Upper lobe of right lung (tissue), 1 donor: ENCODE results near the gene TRAPPC6A. TPM values are rescaled to one million over a fixed set of nuclear protein-coding genes. Genes with fewer than 3 reads are reported as not detected.

ENCODE experiments used
- ATAC-seq: fragments of 200-7000 bp; cut with Tn5 transposase; one replicate; pipeline ENCODE4 v1.9.1; 2020; ENCODE audit warnings: mild to moderate bottlenecking, moderate library complexity
- DNase-seq: peaks from one replicate; pipeline ENCODE4 v3.0.0-alpha.2; 2020
- H3K27ac ChIP-seq: fragments of 200-600 bp; one replicate; pipeline ENCODE4 v1.8.0; 2022
- H3K27me3 ChIP-seq: fragments of 200-600 bp; one replicate; pipeline ENCODE4 v1.8.0; 2022; ENCODE audit warnings: mild to moderate bottlenecking
- H3K36me3 ChIP-seq: fragments of 200-600 bp; one replicate; pipeline ENCODE4 v1.8.0; 2022
- H3K4me1 ChIP-seq: fragments of 200-600 bp; one replicate; pipeline ENCODE4 v1.8.0; 2022
- H3K4me3 ChIP-seq: fragments of 200-600 bp; one replicate; pipeline ENCODE4 v1.8.0; 2022; ENCODE audit warnings: mild to moderate bottlenecking
- H3K9me3 ChIP-seq: fragments of 200-600 bp; one replicate; pipeline ENCODE4 v1.8.0; 2022
- intact Hi-C: fragments of 100-400 bp; cut with DNase I; formaldehyde crosslinking; loops from one replicate; pipeline ENCODE4 v1.11.0; 2022
- total RNA-seq: library from RNA; stranded (reverse); fragmentation: NEBNext Ultra II Directional; extraction: Animal tissue kit (Norgen Biotek cat#: 25700); gene quantifications from one replicate; pipeline ENCODE4 v1.2.1, GENCODE V29; 2021
- TF ChIP-seq, protein P1 (sequence below): fragments of 200-600 bp; IDR thresholded peaks from one replicate; pipeline ENCODE4 v1.8.0; 2022; ENCODE audit warnings: antibody characterized with exemption
- donor health status: DM: no; HTN: yes; CAD: no; lungs with severe emphysema.

Gene TRAPPC6A
- total RNA-seq, 1 donor from 2014 or later, result 16.9 TPM

DNA sequence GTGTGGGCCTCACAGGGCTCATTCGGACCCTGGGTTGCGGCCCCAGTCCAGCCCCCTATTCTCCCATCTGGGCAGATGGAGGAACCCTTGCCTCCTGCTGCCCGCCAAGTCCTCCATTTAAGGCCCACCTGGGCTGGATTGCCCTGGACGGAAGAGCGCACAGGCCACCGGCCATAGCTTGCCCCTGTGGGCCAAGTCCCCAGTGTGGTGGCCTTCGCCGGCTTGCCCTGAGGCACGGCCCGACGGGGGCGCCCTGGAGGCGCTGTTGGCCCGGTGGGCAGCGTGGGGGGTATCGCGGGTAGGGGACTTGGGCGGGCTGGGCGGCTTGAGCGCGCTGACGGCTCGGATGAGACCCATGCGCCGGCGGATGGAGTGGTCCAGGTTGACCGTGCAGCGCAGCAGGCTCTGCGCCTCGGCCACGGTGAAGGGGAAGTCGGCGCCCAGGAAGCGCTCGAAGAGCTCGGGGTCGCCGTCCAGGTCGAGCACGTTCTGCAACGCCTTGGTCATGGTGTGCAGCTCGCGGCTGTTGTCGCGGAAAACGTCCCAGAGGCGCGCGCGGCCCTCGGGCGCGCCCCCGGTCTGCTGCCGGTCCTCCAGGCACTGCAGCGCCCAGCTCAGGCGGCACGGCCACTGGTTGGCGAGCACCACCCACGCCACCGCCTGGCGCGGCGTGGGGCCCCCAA, 26.1 kb downstream of the TRAPPC6A start:
- no peaks in the 10 kb centered on the region for H3K9me3 ChIP-seq
- no peak overlapping the region for H3K27ac ChIP-seq
- H3K36me3 ChIP-seq, result no peaks in the 10 kb centered on the region
- no peak for ATAC-seq
- H3K4me3 ChIP-seq, result peak overlapping the region; percentile 28
- TF ChIP-seq, protein P1, sequence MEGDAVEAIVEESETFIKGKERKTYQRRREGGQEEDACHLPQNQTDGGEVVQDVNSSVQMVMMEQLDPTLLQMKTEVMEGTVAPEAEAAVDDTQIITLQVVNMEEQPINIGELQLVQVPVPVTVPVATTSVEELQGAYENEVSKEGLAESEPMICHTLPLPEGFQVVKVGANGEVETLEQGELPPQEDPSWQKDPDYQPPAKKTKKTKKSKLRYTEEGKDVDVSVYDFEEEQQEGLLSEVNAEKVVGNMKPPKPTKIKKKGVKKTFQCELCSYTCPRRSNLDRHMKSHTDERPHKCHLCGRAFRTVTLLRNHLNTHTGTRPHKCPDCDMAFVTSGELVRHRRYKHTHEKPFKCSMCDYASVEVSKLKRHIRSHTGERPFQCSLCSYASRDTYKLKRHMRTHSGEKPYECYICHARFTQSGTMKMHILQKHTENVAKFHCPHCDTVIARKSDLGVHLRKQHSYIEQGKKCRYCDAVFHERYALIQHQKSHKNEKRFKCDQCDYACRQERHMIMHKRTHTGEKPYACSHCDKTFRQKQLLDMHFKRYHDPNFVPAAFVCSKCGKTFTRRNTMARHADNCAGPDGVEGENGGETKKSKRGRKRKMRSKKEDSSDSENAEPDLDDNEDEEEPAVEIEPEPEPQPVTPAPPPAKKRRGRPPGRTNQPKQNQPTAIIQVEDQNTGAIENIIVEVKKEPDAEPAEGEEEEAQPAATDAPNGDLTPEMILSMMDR, result no peak
- DNase-seq, result no peak
- H3K4me1 ChIP-seq, result peaks cover 24% of the 10 kb centered on the region
- H3K27me3 ChIP-seq, result peaks cover 37% of the 10 kb centered on the region
- intact Hi-C loops, result no loop called here

DNA sequence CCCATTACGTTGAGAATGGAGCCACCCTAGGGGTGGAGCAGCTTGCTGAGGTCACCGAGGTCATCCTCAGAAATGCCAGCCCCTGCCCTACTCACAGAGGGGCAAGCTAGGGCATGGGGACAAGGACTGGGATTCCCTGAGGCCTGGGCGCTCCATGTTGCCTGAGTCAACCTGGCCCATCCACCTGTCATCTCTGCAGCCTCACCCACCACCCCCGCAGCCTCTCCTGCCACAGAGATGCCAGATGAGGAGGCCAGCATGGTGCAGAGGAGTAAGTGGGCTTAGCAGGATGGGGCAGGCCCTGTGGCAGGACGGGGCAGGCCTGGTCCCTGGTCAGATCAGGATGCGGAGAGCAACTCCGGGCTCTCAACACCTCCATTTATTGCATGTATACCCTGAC, 26.7 kb downstream of the TRAPPC6A start:
- intact Hi-C loops, result no loop called here
- H3K36me3 ChIP-seq, result no peaks in the 10 kb centered on the region
- no peaks in the 10 kb centered on the region for H3K9me3 ChIP-seq
- H3K27me3 ChIP-seq, result peaks cover 37% of the 10 kb centered on the region
- ATAC-seq, result no peak
- DNase-seq, result no peak
- H3K27ac ChIP-seq, result no peak overlapping the region
- TF ChIP-seq, protein P1, result no peak
- H3K4me1 ChIP-seq, result peaks cover 24% of the 10 kb centered on the region
- no peak overlapping the region for H3K4me3 ChIP-seq

DNA sequence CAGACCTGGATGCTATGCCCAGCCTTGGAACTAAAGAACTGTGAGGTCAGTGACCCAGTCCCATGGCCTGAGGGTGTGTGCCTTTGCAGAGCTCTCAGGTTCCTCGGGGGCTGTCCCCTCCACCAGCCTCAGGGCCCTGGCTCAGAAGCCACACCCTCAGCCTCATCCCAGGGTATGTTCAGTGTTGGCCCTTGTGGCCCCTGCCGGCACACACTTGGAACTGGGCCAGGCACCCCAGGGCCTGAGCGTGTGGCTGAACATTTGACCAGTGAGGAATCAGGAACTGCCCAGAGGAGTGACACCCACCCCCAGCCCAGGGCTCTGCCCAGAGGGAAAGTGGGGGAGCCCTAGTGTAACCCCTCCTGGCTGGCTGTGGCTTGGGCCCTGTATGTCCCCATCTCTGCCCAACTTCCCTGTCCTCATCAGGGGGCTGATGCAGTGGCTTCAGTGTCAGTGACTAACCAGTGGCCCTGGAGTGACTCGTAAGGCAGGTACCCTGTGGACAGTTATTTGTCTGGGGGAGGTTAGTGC, 27.2 kb downstream of the TRAPPC6A start:
- Histone ChIP-seq H3K27me3 (peaks cover 37% of the 10 kb centered on the region), H3K4me3 (no peak overlapping the region), H3K27ac (no peak overlapping the region), H3K9me3 (no peaks in the 10 kb centered on the region), H3K4me1 (peaks cover 24% of the 10 kb centered on the region), H3K36me3 (no peaks in the 10 kb centered on the region)
- intact Hi-C loops, result no loop called here
- ATAC-seq (no peak), DNase-seq (no peak)
- TF ChIP-seq, protein P1, result no peak

DNA sequence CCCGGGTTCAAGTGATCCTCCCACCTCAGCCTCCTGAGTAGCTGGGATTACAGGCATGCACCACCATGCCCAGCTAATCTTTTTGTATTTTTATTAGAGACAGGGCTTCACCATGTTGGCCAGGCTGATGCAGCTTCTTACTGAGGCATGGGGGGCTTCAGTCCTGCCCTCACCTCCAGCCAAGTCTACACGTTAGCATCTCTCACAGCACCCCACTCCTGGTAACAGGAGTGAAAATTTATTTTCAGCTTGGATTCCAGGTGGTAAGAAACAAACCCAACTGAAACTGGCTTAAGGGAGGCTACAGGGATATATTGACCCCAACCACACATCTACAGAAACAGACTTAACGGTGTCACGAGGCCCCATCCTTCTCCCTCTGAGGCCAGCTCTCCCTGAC, 27.9 kb downstream of the TRAPPC6A start:
- H3K27me3 ChIP-seq, result peaks cover 37% of the 10 kb centered on the region
- peaks cover 4% of the 10 kb centered on the region for H3K36me3 ChIP-seq
- TF ChIP-seq, protein P1, result no peak
- no peaks in the 10 kb centered on the region for H3K9me3 ChIP-seq
- intact Hi-C loops, result no loop called here
- ATAC-seq (no peak), DNase-seq (no peak)
- peaks cover 24% of the 10 kb centered on the region for H3K4me1 ChIP-seq
- H3K27ac ChIP-seq, result no peak overlapping the region
- H3K4me3 ChIP-seq, result no peak overlapping the region

DNA sequence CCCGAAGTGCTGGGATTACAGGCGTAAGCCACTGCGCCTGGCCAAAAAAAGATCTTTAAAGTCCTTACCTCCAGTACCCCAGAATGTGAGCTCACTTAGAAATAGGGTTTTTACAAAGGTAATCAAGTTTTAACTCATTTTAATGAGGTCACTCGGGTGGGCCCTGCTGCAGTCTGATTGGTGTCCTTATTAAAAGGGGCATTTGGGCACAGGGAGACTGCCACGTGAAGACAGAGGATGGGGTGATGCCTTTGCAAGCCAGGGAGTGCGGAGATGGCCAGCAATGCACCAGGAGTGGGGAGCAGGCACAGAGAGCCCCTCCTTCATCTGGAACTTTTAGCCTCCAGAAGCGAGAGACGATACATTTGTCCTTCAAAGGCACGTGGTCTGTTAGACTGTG, 28.9 kb downstream of the TRAPPC6A start:
- no peak for DNase-seq
- TF ChIP-seq, protein P1, result no peak
- H3K4me3 ChIP-seq, result no peak overlapping the region
- H3K27me3 ChIP-seq, result peaks cover 32% of the 10 kb centered on the region
- H3K4me1 ChIP-seq, result peaks cover 23% of the 10 kb centered on the region
- no peak overlapping the region for H3K27ac ChIP-seq
- no peaks in the 10 kb centered on the region for H3K9me3 ChIP-seq
- H3K36me3 ChIP-seq, result peaks cover 9% of the 10 kb centered on the region
- intact Hi-C loops, result no loop called here
- ATAC-seq, result no peak
